Mononuclear cell (primary cell): ENCODE measurements around the gene TRAP1. TPM values are rescaled to one million over a fixed set of nuclear protein-coding genes. Genes with fewer than 3 reads are reported as not detected.
A peak's percentile ranks its signal among the peaks of the same experiment; 100 is the strongest.

Experiments
- H3K27me3 ChIP-seq: 2 replicates; pipeline ENCODE4 v1.6.0; 2011; ENCODE audit warnings: low read length, control low read depth; ENCODE audit not compliant: insufficient read depth
- H3K4me1 ChIP-seq: 2 replicates; pipeline ENCODE4 v1.5.1; 2011; ENCODE audit warnings: mild to moderate bottlenecking, low read length, control low read depth; ENCODE audit not compliant: insufficient read depth
- H3K4me3 ChIP-seq: 2 replicates; pipeline ENCODE4 v1.5.1; 2011; ENCODE audit warnings: mild to moderate bottlenecking, low read length, moderate library complexity
- H3K9me3 ChIP-seq: 2 replicates; pipeline ENCODE4 v1.5.1; 2011; ENCODE audit warnings: low read depth, mild to moderate bottlenecking, control low read depth, low read length
- total RNA-seq: library from RNA; depleted of rRNA; stranded (reverse); fragments of >200 nt; gene quantifications from one replicate; pipeline ENCODE4 v1.2.3, GENCODE V29; 2012

Gene TRAP1
- total RNA-seq, 1 donor, result 18.1 TPM

DNA sequence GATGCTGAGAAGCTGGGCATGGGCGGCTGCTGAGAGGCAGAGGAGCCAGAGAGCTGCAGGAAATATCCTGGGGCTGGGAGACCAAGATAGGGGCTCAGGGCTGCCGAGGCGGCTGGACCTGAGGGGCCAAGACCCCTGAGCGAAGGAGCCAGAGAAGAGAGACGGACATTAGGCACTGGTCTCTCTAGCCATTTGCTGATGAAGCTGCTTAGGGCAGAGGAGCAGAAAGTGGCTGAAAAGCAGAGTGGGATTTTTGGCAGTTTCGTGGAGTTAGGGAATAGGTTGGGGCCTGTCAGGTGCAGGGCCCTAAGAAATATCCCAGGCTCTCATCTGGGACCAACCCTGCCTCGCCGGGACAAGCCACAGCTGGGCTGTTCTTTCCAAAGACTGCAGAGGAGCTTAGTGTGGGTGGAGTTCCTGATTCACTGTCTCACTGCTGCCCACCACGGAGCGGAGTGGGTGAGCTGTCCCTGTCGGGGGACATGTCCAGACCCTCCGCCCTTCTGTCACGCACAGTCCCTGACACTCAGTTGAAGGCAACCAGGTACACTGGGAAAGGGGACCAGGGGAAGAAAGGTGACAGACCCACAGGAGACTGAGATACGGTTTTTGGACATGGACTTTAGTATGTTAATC is 74.1 kb downstream of the TRAP1 start:
- H3K4me1 ChIP-seq, result no peaks in the 10 kb centered on the region
- no peaks in the 10 kb centered on the region for H3K9me3 ChIP-seq
- no peak overlapping the region for H3K4me3 ChIP-seq
- H3K27me3 ChIP-seq, result no peaks in the 10 kb centered on the region

DNA sequence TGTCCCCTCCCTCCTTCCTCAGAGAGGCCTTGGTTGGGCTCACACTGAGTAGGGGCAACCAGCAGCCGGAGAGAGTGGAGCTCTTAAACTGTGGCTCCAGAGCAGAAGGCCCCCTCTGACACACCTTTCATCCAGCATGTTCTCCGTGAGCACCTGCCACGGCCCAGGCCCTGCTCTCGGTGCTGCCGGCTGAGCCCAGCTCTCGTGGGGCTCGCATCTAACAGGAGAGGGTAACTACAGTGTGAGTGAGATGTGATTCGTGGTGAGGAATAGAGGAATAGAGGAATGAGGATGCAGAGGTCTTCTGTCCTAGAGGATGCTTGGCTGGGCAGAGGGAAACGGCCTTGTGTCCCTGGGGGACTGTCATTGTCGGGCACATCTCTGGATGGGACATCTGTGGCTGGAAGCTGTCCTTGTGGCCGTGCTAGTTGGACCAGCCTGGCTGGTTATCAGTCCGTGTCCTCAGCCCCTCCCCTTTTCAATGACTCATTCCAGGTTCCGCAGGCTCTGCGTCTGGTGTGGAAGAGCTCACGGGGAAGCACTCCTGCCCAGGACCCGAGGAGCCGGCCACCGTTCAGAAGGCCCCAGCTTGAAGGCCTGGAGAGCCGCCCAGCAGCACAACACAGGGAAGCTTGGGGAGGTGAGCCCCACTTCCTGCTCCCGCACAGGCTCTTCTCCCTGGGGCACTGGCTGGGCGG is 74.8 kb downstream of the TRAP1 start:
- no peak overlapping the region for H3K4me3 ChIP-seq
- no peaks in the 10 kb centered on the region for H3K27me3 ChIP-seq
- peaks cover 3% of the 10 kb centered on the region for H3K4me1 ChIP-seq
- no peaks in the 10 kb centered on the region for H3K9me3 ChIP-seq

DNA sequence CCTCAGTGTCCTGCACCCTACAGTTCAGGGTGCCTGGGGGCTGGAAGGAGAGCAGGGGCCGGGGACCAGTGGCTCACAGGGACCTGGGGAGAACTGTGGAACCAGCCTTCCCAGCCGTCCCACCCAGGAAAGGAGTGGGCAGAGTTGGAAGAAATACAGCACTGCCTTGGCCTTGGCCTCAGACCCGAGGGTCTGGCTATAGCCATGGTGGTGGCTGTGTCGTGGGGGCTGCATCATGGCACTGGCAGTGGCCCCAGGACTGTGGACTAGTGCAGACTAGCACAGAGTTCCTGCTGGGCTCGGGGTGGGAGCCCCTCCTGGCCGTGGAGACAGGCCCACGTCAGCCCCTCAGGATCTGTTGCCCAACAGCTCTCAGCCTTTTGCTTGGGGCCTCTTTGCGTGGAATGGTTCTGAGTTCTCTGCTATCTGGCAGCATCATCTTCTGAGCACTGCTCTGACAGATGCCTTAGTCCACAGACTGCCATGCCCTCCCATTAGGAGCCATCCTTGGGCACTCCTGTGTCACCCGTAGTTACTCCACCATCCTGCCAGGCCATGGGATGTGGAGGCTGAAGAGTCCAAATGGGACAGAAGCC is 75.4 kb downstream of the TRAP1 start:
- H3K27me3 ChIP-seq, result no peaks in the 10 kb centered on the region
- H3K9me3 ChIP-seq, result no peaks in the 10 kb centered on the region
- H3K4me3 ChIP-seq, result no peak overlapping the region
- peaks cover 10% of the 10 kb centered on the region for H3K4me1 ChIP-seq

DNA sequence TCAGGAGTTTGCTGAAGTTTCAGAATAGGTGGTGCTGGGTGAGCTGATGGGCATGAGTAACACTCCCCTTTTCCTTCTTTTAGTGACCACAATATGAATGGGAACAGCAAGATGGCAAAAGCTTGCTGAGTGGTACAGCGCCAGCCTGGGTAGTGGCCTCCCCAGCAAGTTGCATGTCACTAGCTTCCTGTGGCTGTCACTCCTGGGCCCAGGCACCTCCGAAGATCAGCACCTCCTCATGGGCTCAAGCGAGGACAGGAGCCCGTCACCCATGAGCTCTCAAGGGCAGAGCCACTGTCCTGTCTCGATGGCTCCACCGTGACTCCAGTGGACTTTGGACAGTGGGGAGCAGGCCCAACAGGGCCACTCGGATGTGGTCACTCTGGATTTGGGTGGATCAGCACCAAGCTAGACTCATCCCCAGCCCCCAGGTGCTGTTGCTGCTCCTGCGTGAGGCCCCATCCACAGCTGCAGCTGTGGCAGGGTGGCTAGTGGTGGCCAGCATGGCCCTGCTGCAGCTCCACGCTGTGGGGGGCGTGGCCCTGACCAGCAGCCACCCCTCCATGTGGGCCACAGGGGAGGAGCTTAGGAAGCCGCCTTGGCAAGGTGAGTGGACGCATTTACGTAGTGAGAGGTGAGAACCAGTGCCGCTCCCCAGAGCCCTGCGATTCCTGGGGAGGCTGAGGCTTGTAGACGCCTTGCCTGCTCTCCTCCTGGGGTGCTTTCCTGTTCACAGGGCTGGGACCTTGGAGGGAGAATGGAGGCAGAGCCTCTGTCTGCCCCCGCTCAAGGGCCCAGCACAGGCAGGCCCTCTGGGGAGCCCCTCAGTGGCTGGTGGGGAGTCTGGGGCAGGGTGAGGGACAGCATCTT is 76.5 kb downstream of the TRAP1 start:
- no peak overlapping the region for H3K4me3 ChIP-seq
- no peaks in the 10 kb centered on the region for H3K27me3 ChIP-seq
- peaks cover 12% of the 10 kb centered on the region for H3K4me1 ChIP-seq
- H3K9me3 ChIP-seq, result no peaks in the 10 kb centered on the region

DNA sequence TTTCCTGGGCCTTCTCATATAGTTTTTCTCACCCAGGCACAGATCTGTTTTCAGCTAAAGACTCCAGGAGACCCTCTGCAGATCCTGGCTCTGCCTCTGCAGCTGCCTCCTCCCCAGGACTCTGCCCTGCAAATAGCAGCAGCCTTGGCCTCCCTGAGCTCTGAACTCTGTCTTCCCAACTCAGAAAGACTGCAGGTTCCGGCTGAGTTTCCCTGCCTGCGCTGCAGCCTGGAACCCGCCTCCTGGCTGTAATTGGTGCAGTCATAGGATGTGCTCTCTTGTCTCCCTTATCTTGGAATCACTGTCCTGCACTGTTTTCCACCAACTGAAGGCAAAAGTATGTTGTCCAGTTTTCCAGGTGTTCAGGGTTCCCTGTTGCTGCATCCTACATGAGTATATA is 77.1 kb downstream of the TRAP1 start:
- Histone ChIP-seq H3K4me1 (peaks cover 12% of the 10 kb centered on the region), H3K9me3 (no peaks in the 10 kb centered on the region), H3K27me3 (no peaks in the 10 kb centered on the region), H3K4me3 (no peak overlapping the region)

DNA sequence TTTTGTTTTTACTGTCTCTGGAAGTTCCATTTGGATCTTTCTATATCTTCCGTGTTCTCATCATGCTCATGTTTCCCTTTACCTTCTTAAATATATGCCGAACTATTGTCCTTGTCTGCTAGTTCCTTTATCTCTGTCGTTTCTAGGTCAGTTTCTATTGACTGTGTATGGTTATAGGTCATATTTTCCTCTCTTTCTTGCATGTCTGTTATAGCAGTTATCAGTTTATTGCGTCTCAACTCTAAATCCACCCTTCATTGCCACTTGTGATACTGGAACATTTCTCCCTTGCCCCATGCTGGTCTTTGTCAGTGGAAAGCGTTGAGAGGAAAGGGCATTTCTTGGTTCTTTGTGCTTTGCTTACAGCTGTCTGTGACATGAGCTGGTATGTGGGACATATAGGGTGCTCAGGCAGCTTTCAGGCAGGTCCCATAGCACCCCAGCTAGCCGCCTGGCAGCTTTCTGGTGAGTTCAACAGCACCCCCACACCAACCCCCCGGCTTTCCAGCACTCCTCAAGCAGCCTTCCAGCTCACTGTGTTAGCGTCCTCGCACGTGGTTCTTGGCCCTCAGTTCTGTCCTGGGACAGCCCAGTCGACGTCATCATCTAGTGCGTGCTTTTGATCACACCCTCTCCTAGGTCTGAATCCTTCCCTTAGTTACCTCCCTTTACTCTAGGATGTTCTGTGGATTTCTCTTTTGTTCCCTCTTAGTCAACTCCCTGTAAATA is 78.2 kb downstream of the TRAP1 start:
- H3K27me3 ChIP-seq, result no peaks in the 10 kb centered on the region
- H3K4me3 ChIP-seq, result no peak overlapping the region
- H3K4me1 ChIP-seq, result peaks cover 12% of the 10 kb centered on the region
- no peaks in the 10 kb centered on the region for H3K9me3 ChIP-seq

DNA sequence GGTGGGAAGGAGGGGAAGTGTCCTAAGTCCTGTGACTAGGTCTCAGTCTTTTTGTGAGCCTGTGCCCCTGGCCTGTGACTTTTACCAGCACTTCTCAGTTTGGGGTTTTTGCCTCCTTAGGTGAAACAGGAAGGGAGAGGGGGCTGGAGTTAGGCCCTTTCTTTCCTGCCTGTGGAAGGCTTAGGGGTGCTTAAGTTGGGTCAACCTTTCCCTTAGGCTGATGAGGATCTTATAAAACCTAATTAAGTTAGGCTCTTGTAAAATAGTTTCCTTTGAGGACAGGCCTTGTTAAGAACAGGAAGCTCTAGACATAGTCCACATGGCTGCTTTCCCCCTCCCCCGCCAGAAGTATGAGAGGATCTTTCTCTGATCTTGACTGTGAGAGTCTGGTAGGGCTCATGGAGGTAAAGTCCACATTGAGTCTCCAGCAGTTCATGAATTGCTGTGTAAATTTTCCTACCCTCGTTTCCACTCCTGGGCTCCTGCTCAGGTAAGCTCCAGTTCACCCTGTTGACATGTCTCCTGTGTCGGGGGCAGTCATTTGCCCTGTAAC is 79.9 kb downstream of the TRAP1 start:
- no peak overlapping the region for H3K4me3 ChIP-seq
- H3K9me3 ChIP-seq, result no peaks in the 10 kb centered on the region
- peaks cover 12% of the 10 kb centered on the region for H3K4me1 ChIP-seq

DNA sequence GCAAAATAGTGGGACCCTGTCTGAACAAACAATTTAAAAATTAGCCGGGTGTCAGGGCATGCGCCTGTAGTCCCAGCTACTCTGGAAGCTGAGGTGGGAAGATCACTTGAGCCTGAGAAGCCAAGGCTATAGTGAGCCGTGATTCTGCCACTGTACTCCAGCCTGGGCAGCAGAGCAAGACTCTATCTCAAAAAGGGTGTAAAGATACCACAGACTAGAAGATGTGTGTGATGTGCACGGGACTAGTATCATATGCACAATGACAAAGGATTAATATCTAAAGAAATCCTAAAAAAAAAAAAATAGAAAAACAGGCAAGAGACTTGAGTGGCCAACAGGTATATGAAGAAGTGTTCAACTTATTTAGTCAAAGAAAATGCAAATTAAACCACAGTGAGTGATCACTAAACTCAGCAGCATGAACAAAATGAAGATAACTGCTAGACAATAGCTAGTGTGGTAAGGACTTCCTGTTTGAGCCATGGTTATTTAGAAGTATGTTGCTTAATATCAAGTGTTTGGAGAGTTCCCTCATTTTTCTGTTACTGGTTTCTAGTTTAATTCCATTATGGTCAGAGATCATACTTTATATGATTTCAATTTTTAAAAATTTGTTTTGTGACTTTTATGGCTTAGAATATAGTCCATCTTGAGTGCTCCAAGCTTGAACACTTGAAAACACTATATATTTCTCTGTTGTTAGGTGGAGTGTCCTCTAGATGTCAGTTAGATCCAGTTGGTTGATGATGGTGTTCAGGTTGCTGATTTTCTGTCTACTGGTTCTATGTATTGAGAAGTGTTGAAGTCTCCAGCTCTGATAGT is 91.2 kb downstream of the TRAP1 start:
- H3K27me3 ChIP-seq, result no peaks in the 10 kb centered on the region
- peaks cover 49% of the 10 kb centered on the region for H3K4me1 ChIP-seq

More for the DNA sequence above, 79.9 kb downstream of the TRAP1 start:
- no peaks in the 10 kb centered on the region for H3K27me3 ChIP-seq

DNA sequence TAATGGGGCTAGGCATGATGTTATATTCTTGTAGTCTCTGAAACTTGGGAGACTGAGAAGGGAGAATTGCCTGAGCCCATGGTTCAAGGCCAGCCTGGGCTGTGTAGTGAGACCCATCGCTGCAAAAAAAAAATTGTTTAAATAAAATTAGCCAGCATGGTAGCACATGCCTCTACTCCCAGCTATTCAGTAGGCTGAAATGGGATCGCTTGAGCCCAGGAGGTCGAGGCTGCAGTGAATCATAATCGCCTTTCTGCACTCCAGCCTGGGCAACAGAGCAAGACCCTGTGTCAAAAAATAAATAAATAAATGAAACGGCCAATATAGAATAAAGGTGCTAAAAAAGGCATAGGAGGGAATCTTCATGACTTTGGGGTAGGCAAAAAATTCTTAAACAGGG is 92.0 kb downstream of the TRAP1 start:
- Histone ChIP-seq H3K4me1 (peaks cover 49% of the 10 kb centered on the region), H3K4me3 (no peak overlapping the region), H3K9me3 (no peaks in the 10 kb centered on the region), H3K27me3 (no peaks in the 10 kb centered on the region)

More for the DNA sequence above, 91.2 kb downstream of the TRAP1 start:
- H3K9me3 ChIP-seq, result no peaks in the 10 kb centered on the region
- H3K4me3 ChIP-seq, result no peak overlapping the region

DNA sequence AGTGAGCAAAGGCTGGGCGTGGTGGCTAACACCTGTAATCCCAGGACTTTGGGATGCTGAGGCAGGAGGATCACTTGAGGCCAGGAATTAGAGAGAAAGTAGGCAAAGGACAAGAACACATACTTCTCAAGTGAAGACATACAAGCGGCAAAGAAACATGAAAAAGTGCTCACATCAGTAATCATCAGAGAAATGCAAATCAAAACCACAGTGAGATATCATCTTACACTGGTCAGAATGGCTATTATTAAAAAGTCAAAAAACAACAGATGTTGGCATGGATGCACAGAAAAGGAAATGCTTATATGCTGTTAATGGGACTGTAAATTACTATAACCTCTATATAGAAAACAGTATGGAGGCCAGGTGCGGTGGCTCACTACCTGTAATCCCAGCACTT is 93.7 kb downstream of the TRAP1 start:
- Histone ChIP-seq H3K4me3 (no peak overlapping the region), H3K27me3 (no peaks in the 10 kb centered on the region), H3K9me3 (no peaks in the 10 kb centered on the region), H3K4me1 (peaks cover 48% of the 10 kb centered on the region)

DNA sequence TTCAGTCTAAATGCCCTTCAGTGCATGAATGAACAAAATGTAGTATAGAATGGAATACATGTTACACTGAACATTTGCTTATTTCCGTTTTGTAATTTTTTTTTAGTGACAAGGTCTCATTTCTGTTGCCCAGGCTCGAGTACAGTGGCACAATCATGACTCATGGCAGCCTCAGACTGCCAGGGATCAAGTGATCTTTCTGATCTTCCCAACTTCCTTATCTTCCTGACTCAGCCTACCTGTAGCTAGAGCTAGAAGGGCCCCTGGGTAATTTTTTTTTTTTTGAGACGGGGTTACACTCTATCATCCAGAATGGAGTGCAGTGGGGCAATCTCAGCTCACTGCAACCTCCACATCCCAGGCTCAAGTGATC is 98.6 kb downstream of the TRAP1 start:
- Histone ChIP-seq H3K4me1 (peaks cover 28% of the 10 kb centered on the region), H3K4me3 (no peak overlapping the region), H3K27me3 (no peaks in the 10 kb centered on the region), H3K9me3 (no peaks in the 10 kb centered on the region)

DNA sequence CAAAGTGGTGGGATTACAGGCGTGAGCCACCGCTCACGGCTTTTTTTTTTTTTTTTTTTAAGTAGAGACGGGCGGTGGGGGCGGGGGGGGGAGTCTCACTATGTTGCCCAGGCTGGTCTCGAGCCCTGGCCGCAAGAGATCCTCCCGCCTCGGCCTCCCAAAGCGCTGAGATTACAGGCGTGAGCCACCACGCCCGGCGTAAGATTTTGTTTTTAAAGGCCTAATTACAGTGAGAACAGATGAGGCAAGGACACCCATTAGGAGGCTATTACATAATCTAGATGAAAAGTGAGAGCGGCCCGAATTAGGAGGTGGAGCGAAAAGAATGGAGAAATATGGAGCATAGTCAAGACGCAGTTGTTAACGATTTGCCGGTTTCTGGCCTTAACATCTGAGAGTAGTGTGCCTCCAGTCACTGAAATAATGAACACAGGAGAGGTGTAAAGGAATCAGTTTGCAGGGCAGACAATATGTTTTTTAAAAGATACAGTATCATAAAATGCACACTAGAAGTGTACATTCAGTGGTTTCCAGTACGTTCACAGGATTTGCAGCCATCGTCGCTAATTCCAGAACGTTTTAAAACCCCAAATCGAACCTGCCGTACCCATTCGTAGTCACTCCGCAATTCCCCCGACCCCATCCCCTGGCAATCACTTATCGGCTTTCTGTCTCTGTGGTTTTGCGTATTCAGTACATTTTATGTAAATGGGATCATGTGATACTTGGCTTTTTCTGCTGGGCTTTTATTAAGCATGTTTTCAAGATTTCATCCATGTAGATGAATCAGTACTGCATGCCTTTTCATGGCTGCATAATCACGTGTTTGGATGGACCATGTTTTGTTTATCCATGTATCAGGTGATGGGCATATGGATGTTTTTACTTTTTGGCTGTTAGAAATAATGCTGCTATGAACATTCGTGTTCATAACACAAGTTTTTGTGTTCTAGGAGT is 104.5 kb downstream of the TRAP1 start:
- H3K4me3 ChIP-seq, result peak overlapping the region; percentile 70
- no peaks in the 10 kb centered on the region for H3K27me3 ChIP-seq
- H3K9me3 ChIP-seq, result no peaks in the 10 kb centered on the region
- peaks cover 41% of the 10 kb centered on the region for H3K4me1 ChIP-seq
